GM23248 (cell line): ENCODE results near the gene LYPD6B. TPM values are rescaled to one million over a fixed set of nuclear protein-coding genes. Genes with fewer than 3 reads are reported as not detected.
A peak's percentile ranks its signal among the peaks of the same experiment; 100 is the strongest.

Experiments used
- DNase-seq: peaks from one replicate; pipeline ENCODE4 v3.0.0-alpha.2; 2015
- H2AFZ ChIP-seq: fragments of 200-600 bp; sonication (generic); 2 replicates; pipeline ENCODE4 v1.6.1; 2016; ENCODE audit warnings: antibody characterized with exemption
- H3F3A ChIP-seq: fragments of 200-600 bp; sonication (generic); 2 replicates; pipeline ENCODE4 v1.6.1; 2016; ENCODE audit warnings: mild to moderate bottlenecking, antibody characterized with exemption, mixed run types; ENCODE audit not compliant: insufficient read depth
- H3K27ac ChIP-seq: fragments of 200-600 bp; sonication (generic); 2 replicates; pipeline ENCODE4 v1.5.1; 2016; ENCODE audit warnings: mild to moderate bottlenecking
- H3K27me3 ChIP-seq: fragments of 200-600 bp; sonication (generic); replicated peaks from 2 replicates; pipeline ENCODE4 v1.6.1; 2016; ENCODE audit warnings: mild to moderate bottlenecking; ENCODE audit not compliant: insufficient read depth
- H3K36me3 ChIP-seq: fragments of 200-600 bp; sonication (generic); 2 replicates; pipeline ENCODE4 v1.6.1; 2016; ENCODE audit warnings: low read depth, mild to moderate bottlenecking
- H3K4me1 ChIP-seq: fragments of 200-600 bp; sonication (generic); 2 replicates; pipeline ENCODE4 v1.6.1; 2016; ENCODE audit warnings: mild to moderate bottlenecking; ENCODE audit not compliant: insufficient read depth
- H3K4me2 ChIP-seq: fragments of 200-600 bp; sonication (generic); one replicate; pipeline ENCODE4 v1.6.1; 2016; ENCODE audit warnings: mild to moderate bottlenecking; ENCODE audit not compliant: unreplicated experiment
- H3K4me3 ChIP-seq: fragments of 200-600 bp; sonication (generic); 2 replicates; pipeline ENCODE4 v1.5.1; 2016; ENCODE audit warnings: mild to moderate bottlenecking
- H3K79me2 ChIP-seq: fragments of 200-600 bp; sonication (generic); 2 replicates; pipeline ENCODE4 v1.6.1; 2016; ENCODE audit warnings: mild to moderate bottlenecking; ENCODE audit not compliant: insufficient read depth
- H3K9ac ChIP-seq: fragments of 200-600 bp; sonication (generic); 2 replicates; pipeline ENCODE4 v1.6.1; 2016; ENCODE audit warnings: mild to moderate bottlenecking
- H3K9me2 ChIP-seq: fragments of 200-600 bp; sonication (generic); 2 replicates; pipeline ENCODE4 v1.6.1; 2016; ENCODE audit warnings: mixed run types, mild to moderate bottlenecking, moderate library complexity; ENCODE audit not compliant: insufficient read depth
- H3K9me3 ChIP-seq: fragments of 200-600 bp; sonication (generic); one replicate; pipeline ENCODE4 v1.6.1; 2017; ENCODE audit warnings: low read depth
- H4K20me1 ChIP-seq: fragments of 200-600 bp; sonication (generic); 2 replicates; pipeline ENCODE4 v1.6.0; 2016; ENCODE audit not compliant: insufficient read depth
- EZH2 ChIP-seq: fragments of 200-600 bp; sonication (generic); IDR thresholded peaks from 2 replicates; pipeline ENCODE4 v1.6.1; 2018; ENCODE audit warnings: antibody characterized with exemption, mild to moderate bottlenecking; ENCODE audit not compliant: insufficient read depth, poor library complexity, severe bottlenecking
- EZH2phosphoT487 ChIP-seq: fragments of 200-600 bp; sonication (generic); IDR thresholded peaks from 2 replicates; pipeline ENCODE4 v1.6.1; 2018; ENCODE audit warnings: antibody characterized with exemption, moderate library complexity, mild to moderate bottlenecking, low read depth; ENCODE audit not compliant: insufficient read depth
- WGBS, 2 experiments: methylation state at CpG; one replicate each; pipeline ENCODE4 v1.1.6; 2015 to 2017; ENCODE audit warnings: low lambda C conversion rate in 2 of 2, low coverage in 1 of 2; ENCODE audit errors: missing lambda C conversion rate in 2 of 2; 5-methylcytosine and 5-hydroxymethylcytosine counted together
- in situ Hi-C: fragments of 300-500 bp; cut with MboI; formaldehyde crosslinking; loops from 2 replicates; pipeline ENCODE4 v1.15.0; 2020
- polyA plus RNA-seq: library from polyadenylated mRNA; unstranded; fragments of >200 nt; fragmentation: Nextera tagmentation; extraction: Ambion mirVana; gene quantifications from 2 replicates; pipeline ENCODE4 v1.2.1, GENCODE V29; 2016
- total RNA-seq: library from RNA; depleted of rRNA; stranded (reverse); fragments of >200 nt; shearing (Covaris generic); gene quantifications from 2 replicates; pipeline ENCODE4 v1.2.3, GENCODE V29; 2014

LYPD6B gene
- total and polyA plus RNA-seq, 2 experiments from 2014 or later: 3.9 to 11.4 TPM

DNA sequence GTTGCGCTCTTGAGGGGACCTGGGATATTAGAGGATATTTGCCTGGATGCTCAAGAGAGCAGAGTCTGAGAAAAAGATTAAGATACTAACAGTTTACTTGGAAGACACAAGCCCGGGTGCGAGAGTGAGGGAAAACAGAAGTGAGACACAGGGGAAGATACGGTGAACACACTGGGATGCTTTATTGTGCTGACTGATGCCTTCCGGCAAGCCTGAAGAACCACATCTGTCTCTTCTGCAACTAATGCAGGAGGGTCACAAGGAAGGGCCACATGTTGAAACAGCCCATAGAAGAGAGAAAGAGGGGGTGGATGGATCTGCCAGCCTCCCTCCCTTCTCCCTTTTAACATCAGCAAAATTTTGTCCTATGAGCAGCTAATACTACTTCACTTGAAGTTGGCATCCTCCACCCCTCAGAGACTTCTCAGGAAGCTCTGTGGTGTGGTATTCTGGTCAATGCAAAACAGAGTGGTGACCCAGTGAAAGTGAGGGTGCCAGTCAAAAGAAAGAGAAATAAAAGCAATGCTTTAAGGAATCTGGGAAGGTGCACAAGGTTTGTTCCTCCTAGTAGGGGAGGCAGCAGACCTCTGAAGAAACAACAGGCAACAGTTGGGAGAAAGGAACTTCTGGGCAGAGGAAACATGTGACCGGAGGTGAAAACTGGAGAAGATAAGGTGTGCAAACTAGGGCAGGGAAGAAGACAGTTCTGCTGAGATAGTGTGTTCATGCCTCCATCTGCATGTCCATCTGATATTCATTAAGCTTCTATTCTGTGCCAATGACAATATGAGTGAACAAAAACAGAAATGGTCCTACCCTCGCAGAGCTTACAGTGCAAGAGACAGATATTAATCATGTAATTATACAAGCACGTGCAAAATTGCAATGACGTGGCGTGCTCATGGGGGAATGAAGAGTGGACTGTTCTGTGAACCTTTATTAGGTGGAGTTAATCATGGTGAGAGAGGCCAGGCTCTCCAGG, 107.1 kb downstream of the LYPD6B start:
- 46 to 54% methylated on average over 10 of the region's 10 CpGs for WGBS, 2 experiments
- H4K20me1 ChIP-seq: no peaks in the 10 kb centered on the region
- H2AFZ ChIP-seq: no peak overlapping the region
- no peak overlapping the region for H3K4me2 ChIP-seq
- no peak overlapping the region for H3K4me3 ChIP-seq
- no peak for TF ChIP-seq EZH2phosphoT487
- no peak for TF ChIP-seq EZH2
- no peak overlapping the region for H3K27ac ChIP-seq
- no peaks in the 10 kb centered on the region for H3F3A ChIP-seq
- no peaks in the 10 kb centered on the region for H3K9me2 ChIP-seq
- H3K4me1 ChIP-seq: no peaks in the 10 kb centered on the region
- no peaks in the 10 kb centered on the region for H3K79me2 ChIP-seq
- no peak overlapping the region for H3K9ac ChIP-seq
- in situ Hi-C loops: no loop called here
- peak; percentile 14 for DNase-seq
- no peaks in the 10 kb centered on the region for H3K9me3 ChIP-seq
- no peaks in the 10 kb centered on the region for H3K36me3 ChIP-seq
- H3K27me3 ChIP-seq: no peaks in the 10 kb centered on the region

DNA sequence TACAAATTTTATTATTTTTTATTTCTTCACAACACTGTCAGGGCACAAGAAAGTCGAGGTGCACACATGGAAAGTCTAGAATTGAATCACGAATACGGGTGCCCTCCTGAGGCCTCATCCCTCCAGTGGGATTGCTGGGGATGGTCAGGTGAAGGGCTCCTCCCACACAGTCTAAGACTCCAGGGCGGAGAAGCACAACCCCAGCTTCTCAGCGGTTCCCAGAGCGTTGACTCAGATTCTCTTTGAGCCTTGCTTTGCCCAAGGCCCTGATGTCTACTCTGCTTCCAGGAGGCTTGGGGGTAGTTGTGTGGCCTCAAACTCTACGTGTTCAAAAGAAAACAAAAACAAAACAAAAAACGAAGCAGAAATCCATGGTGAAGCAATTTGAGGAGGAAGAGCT, 108.4 kb downstream of the LYPD6B start:
- TF ChIP-seq EZH2phosphoT487 (no peak), EZH2 (no peak)
- Histone ChIP-seq H4K20me1 (no peaks in the 10 kb centered on the region), H3K4me3 (no peak overlapping the region), H3K4me1 (no peaks in the 10 kb centered on the region), H3K4me2 (no peak overlapping the region), H3K27ac (no peak overlapping the region), H3K9ac (no peak overlapping the region), H2AFZ (no peak overlapping the region), H3K9me3 (no peaks in the 10 kb centered on the region), H3K36me3 (no peaks in the 10 kb centered on the region), H3K9me2 (no peaks in the 10 kb centered on the region), H3K79me2 (no peaks in the 10 kb centered on the region), H3F3A (no peaks in the 10 kb centered on the region), H3K27me3 (no peaks in the 10 kb centered on the region)
- no peak for DNase-seq
- 71 to 76% methylated on average over 8 of the region's 8 CpGs for WGBS, 2 experiments
- in situ Hi-C loops: no loop called here

DNA sequence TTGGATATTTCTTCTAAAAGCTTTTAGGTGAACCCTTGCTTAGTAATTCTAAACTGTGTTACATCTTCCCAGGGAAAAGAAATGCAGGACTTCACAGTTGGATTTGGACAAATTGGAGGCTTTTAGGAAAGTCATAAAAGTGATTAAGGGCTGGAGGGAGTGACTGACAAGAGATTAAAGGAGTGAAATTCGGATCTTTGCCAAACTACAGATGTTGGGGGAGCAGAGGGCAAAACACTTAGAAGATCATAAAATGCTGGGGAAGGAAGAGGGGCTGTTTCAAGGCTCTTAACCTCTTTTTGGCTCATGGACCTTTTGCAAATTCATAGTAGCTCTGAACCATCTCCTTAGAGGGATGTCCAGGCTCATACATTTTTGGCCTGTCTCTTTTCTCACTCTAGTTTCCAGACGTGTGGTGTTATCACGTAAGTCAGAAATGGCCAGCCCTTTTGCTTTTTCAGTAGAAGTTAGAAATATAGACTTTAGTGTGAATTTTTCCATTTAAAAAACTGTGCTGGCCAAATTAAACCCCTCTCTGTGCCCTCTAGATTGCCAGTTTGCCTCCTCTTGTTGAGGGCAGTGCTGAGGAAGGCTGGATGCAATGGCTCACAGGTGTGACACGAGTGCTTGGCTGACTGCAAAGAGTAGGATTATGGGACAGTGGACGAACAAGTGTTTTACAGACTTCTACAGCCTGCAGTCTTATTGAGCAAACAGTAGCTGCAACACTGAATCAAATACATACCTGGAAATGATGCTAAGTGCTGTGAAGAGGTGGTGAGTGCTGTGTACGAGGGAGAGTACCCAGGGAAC, 109.9 kb downstream of the LYPD6B start:
- no peak overlapping the region for H3K4me3 ChIP-seq
- H3K9ac ChIP-seq: no peak overlapping the region
- H3K79me2 ChIP-seq: no peaks in the 10 kb centered on the region
- no peaks in the 10 kb centered on the region for H3F3A ChIP-seq
- H3K27ac ChIP-seq: no peak overlapping the region
- H3K4me1 ChIP-seq: no peaks in the 10 kb centered on the region
- H3K36me3 ChIP-seq: no peaks in the 10 kb centered on the region
- in situ Hi-C loops: no loop called here
- no peak for TF ChIP-seq EZH2phosphoT487
- TF ChIP-seq EZH2: no peak
- no peak overlapping the region for H2AFZ ChIP-seq
- no peaks in the 10 kb centered on the region for H3K9me3 ChIP-seq
- no peaks in the 10 kb centered on the region for H4K20me1 ChIP-seq
- H3K9me2 ChIP-seq: no peaks in the 10 kb centered on the region
- WGBS, 2 experiments: 50 to 53% methylated on average over 6 of the region's 6 CpGs
- no peaks in the 10 kb centered on the region for H3K27me3 ChIP-seq
- no peak overlapping the region for H3K4me2 ChIP-seq
- DNase-seq: no peak

DNA sequence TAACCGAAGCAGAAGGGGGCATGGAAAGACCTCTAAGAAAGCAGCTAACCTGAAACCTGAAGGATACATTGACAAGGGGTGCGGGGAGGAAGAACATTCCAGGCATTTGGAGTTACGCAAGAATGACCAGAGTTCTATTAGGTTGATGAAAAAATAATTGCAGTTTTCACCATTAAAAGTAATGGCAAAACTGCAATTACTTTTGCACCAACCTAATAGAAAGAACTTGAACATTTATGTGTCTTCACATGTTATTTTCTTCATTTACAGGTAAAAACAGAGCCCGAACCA, 110.5 kb downstream of the LYPD6B start:
- Histone ChIP-seq H2AFZ (no peak overlapping the region), H3K27ac (no peak overlapping the region), H3K9me2 (no peaks in the 10 kb centered on the region), H3K79me2 (no peaks in the 10 kb centered on the region), H4K20me1 (no peaks in the 10 kb centered on the region), H3K4me2 (no peak overlapping the region), H3K9me3 (no peaks in the 10 kb centered on the region), H3K4me1 (no peaks in the 10 kb centered on the region), H3K36me3 (no peaks in the 10 kb centered on the region), H3K9ac (no peak overlapping the region), H3K4me3 (no peak overlapping the region), H3F3A (no peaks in the 10 kb centered on the region), H3K27me3 (no peaks in the 10 kb centered on the region)
- no peak for TF ChIP-seq EZH2phosphoT487
- no peak for TF ChIP-seq EZH2
- WGBS, 2 experiments: 73 to 74% methylated on average over 4 of the region's 4 CpGs
- in situ Hi-C loops: no loop called here
- no peak for DNase-seq
